ENCODE data around the gene ARAP1.

The ARAP1 gene

GRCh38 chr11:72766152-72766902, 14.1 kb upstream of the ARAP1 start:
- H3K4me3 ChIP-seq (ENCODE audit: low read depth, low read length): no peak overlapping the region
- TF ChIP-seq CTCF (IDR thresholded peaks at IDR 0.05; ENCODE audit: low read depth, low read length): no peak

GRCh38 chr11:72764503-72764902, 12.3 kb upstream of the ARAP1 start:
- TF ChIP-seq CTCF (IDR thresholded peaks at IDR 0.05; ENCODE audit: low read depth, low read length): no peak
- H3K4me3 ChIP-seq (ENCODE audit: low read depth, low read length): no peak overlapping the region

- no peak for TF ChIP-seq CTCF (IDR thresholded peaks at IDR 0.05; ENCODE audit: low read depth, low read length)
- no peak overlapping the region for H3K4me3 ChIP-seq (ENCODE audit: low read depth, low read length)
Measured at GRCh38 chr11:72763823-72764222, 11.6 kb upstream of the ARAP1 start.

GRCh38 chr11:72762641-72763304, 10.6 kb upstream of the ARAP1 start:
- no peak overlapping the region for H3K4me3 ChIP-seq (ENCODE audit: low read depth, low read length)
- no peak for TF ChIP-seq CTCF (IDR thresholded peaks at IDR 0.05; ENCODE audit: low read depth, low read length)

- TF ChIP-seq CTCF (IDR thresholded peaks at IDR 0.05; ENCODE audit: low read depth, low read length): no peak
- H3K4me3 ChIP-seq (ENCODE audit: low read depth, low read length): no peak overlapping the region
Measured at GRCh38 chr11:72760539-72761405, 8.6 kb upstream of the ARAP1 start.

- no peak for TF ChIP-seq CTCF (IDR thresholded peaks at IDR 0.05; ENCODE audit: low read depth, low read length)
- H3K4me3 ChIP-seq (ENCODE audit: low read depth, low read length): no peak overlapping the region
Measured at GRCh38 chr11:72759468-72759985, 7.3 kb upstream of the ARAP1 start.
